HL-60 (cell line): ENCODE measurements around the gene RP9.

Experiments used
- DNase-seq, 2 experiments: peaks; one replicate each; pipeline ENCODE4 v3.0.0-alpha.2; 2010 to 2020; ENCODE audit warnings: low read depth in 1 of 2, low spot score in 1 of 2
- H3K27ac ChIP-seq: fragments of 250-450 bp; sonication (Bioruptor Pico); replicated peaks from 2 replicates; pipeline ENCODE4 v1.5.1; 2020; ENCODE audit warnings: mild to moderate bottlenecking, moderate library complexity
- H3K27me3 ChIP-seq: fragments of 250-450 bp; sonication (Bioruptor Pico); 2 replicates; pipeline ENCODE4 v1.5.1; 2021; ENCODE audit warnings: mild to moderate bottlenecking, moderate library complexity; ENCODE audit not compliant: insufficient read depth, poor library complexity, severe bottlenecking
- H3K4me3 ChIP-seq: replicated peaks from 2 replicates; pipeline ENCODE4 v1.5.1; 2011; ENCODE audit warnings: mild to moderate bottlenecking, control low read depth, low read length; ENCODE audit not compliant: insufficient read depth
- CTCF ChIP-seq: IDR thresholded peaks from one replicate; pipeline ENCODE4 v1.5.1; 2011; ENCODE audit warnings: low read length, control low read depth, inconsistent platforms; ENCODE audit not compliant: insufficient read depth
- GABPA ChIP-seq: IDR thresholded peaks from 2 replicates; pipeline ENCODE4 v1.6.1; 2012; ENCODE audit warnings: low read depth
- POLR2AphosphoS5 ChIP-seq: IDR thresholded peaks from 2 replicates; pipeline ENCODE4 v1.6.1; 2012; ENCODE audit warnings: low read depth
- SPI1 ChIP-seq: IDR thresholded peaks from 2 replicates; pipeline ENCODE4 v1.6.1; 2012; ENCODE audit warnings: low read depth, mild to moderate bottlenecking, borderline replicate concordance
- long read RNA-seq: library from polyadenylated mRNA; unstranded; transcript quantifications from one replicate; pipeline ENCODE4 v2.0.0, GENCODE V29; 2020
- TF ChIP-seq, protein P1 (sequence below): IDR thresholded peaks from 2 replicates; pipeline ENCODE4 v1.6.1; 2012; ENCODE audit warnings: low read depth; ENCODE audit not compliant: insufficient replicate concordance

The RP9 gene
- long read RNA-seq, transcript RP9-201 (6 exons, 1,121 nt) = major isoform, 10 of 13 reads
- long read RNA-seq, partial matches to known transcripts = 0 of 13 reads
- long read RNA-seq, other reads (novel, unspliced or antisense) = 3 of 13 reads

GRCh38 chr7:33109005-33109757 lies at the start of gene RP9:
Gene RP9 (minus strand): TSS chr7:33109404. CDS start chr7:33109372, 32 bp downstream.
- H3K27ac ChIP-seq = peak within 1 kb of the TSS; percentile 52
- TF ChIP-seq CTCF (no peak), GABPA (no peak), SPI1 (peak; percentile 61; the same call in 1 of the 2 replicates), POLR2AphosphoS5 (no peak)
- TF ChIP-seq, protein P1, sequence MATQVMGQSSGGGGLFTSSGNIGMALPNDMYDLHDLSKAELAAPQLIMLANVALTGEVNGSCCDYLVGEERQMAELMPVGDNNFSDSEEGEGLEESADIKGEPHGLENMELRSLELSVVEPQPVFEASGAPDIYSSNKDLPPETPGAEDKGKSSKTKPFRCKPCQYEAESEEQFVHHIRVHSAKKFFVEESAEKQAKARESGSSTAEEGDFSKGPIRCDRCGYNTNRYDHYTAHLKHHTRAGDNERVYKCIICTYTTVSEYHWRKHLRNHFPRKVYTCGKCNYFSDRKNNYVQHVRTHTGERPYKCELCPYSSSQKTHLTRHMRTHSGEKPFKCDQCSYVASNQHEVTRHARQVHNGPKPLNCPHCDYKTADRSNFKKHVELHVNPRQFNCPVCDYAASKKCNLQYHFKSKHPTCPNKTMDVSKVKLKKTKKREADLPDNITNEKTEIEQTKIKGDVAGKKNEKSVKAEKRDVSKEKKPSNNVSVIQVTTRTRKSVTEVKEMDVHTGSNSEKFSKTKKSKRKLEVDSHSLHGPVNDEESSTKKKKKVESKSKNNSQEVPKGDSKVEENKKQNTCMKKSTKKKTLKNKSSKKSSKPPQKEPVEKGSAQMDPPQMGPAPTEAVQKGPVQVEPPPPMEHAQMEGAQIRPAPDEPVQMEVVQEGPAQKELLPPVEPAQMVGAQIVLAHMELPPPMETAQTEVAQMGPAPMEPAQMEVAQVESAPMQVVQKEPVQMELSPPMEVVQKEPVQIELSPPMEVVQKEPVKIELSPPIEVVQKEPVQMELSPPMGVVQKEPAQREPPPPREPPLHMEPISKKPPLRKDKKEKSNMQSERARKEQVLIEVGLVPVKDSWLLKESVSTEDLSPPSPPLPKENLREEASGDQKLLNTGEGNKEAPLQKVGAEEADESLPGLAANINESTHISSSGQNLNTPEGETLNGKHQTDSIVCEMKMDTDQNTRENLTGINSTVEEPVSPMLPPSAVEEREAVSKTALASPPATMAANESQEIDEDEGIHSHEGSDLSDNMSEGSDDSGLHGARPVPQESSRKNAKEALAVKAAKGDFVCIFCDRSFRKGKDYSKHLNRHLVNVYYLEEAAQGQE = no peak
- peak within 1 kb of the TSS; percentile 80 for H3K4me3 ChIP-seq
- H3K27me3 ChIP-seq = no peaks in the 10 kb centered on the region
- peak in 1 of 2 experiments; percentile 66 for DNase-seq

DNA sequence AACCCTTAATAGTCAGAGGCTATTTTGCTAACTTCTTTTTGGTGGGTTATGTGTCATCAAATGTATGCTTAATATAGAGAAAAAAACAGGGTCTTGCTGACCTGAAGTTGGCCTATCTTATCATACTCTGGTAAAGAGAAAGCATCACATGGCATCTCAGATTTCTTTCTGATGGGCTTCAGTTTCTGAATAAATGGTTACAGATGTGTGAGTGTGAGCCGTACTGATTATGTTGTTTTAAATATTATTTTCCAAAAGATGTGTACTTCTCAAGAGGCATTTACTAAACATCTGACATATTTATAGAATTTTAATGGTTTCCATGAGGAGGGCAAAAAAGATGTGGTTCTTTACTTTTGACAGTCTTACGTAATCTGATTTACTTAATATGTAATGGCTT lies 48.6 kb upstream of the RP9 start:
- Histone ChIP-seq H3K27me3 (no peaks in the 10 kb centered on the region), H3K27ac (no peak overlapping the region), H3K4me3 (no peak overlapping the region)
- no peak for TF ChIP-seq POLR2AphosphoS5
- no peak for TF ChIP-seq SPI1
- TF ChIP-seq, protein P1 = no peak
- no peak for TF ChIP-seq CTCF
- TF ChIP-seq GABPA = no peak
- no peak for DNase-seq

DNA sequence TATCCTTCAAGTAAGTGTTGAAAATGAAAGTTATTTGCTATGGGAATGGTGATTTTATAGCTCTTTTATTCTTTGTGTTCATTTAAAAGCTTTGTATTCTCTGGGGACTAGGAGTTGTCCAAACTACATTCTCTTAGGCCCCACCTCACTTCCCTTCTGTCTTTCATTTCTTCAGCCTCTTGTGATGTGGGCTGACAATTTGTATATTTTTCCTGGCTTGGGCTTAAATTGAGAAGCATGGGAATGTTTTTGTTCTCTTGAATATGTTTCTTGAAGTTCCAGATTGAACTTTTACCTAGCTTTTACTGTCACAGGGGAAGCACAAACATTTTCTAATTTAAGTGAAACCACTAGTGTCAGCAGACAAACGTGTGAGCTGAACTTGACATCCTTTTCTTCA lies 48.1 kb upstream of the RP9 start:
- TF ChIP-seq SPI1 = no peak
- TF ChIP-seq, protein P1 = no peak
- no peak for TF ChIP-seq CTCF
- TF ChIP-seq GABPA = no peak
- no peak for TF ChIP-seq POLR2AphosphoS5
- Histone ChIP-seq H3K4me3 (no peak overlapping the region), H3K27ac (no peak overlapping the region), H3K27me3 (no peaks in the 10 kb centered on the region)
- DNase-seq = no peak
